ENCODE results near the gene TSPAN18. TPM values are rescaled to one million over a fixed set of nuclear protein-coding genes. Genes with fewer than 3 reads are reported as not detected.

The TSPAN18 gene
- total RNA-seq, 4 donors from 2014 or later = 2.2 to 18.1 (median 3.4) TPM

DNA sequence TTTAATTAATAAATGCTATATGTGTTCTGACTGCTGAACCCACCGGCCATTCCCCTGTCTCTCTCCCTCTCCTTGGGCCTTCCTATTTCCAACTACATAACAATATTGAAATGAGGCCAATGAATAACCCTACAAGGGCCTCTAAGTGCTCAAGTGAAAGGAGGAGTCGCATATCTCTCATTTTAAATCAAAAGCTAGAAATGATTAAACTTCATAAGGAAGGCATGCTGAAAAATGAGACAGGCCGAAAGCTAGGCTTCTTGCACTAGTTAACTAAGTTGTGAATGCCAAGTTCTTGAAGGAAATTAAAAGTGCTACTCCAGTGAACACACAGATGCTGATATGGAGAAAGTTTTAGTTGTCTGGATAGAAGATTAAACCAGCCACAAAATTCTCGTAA lies 109.2 kb downstream of the TSPAN18 start:
- DNase-seq (ENCODE audit: low spot score) (no peak), ATAC-seq (ENCODE audit: low FRiP score) (no peak)
- no peak for TF ChIP-seq CTCF (IDR thresholded peaks at IDR 0.05)

DNA sequence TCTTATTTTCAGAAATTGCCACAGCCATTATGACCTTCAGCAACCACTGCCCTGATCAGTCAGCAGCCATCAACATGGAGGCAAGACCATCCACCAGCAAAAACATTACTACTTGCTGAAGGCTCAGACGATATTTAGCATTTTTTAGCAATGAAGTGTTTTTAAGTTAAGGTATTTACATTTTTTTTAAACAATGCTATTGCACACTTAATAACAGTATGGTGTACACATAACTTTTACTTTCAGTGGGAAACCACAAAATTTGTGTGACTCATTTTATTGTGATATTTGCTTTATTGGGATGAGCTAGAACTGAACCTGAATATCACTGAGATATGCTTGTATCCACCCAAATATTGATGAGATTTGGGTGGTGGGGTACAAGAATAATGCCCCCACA lies 110.9 kb downstream of the TSPAN18 start:
- DNase-seq (ENCODE audit: low spot score) (no peak), ATAC-seq (ENCODE audit: low FRiP score) (no peak)
- no peak for TF ChIP-seq CTCF (IDR thresholded peaks at IDR 0.05)

- no peak for DNase-seq (ENCODE audit: low spot score)
- no peak for ATAC-seq (ENCODE audit: low FRiP score)
- no peak for TF ChIP-seq CTCF (IDR thresholded peaks at IDR 0.05)
These were observed 112.8 kb downstream of the TSPAN18 start for GRCh38 chr11:44839458-44840084.

GRCh38 chr11:44840085-44840478 lies 113.3 kb downstream of the TSPAN18 start:
- no peak for ATAC-seq (ENCODE audit: low FRiP score)
- no peak for DNase-seq (ENCODE audit: low spot score)
- no peak for TF ChIP-seq CTCF (IDR thresholded peaks at IDR 0.05)

DNA sequence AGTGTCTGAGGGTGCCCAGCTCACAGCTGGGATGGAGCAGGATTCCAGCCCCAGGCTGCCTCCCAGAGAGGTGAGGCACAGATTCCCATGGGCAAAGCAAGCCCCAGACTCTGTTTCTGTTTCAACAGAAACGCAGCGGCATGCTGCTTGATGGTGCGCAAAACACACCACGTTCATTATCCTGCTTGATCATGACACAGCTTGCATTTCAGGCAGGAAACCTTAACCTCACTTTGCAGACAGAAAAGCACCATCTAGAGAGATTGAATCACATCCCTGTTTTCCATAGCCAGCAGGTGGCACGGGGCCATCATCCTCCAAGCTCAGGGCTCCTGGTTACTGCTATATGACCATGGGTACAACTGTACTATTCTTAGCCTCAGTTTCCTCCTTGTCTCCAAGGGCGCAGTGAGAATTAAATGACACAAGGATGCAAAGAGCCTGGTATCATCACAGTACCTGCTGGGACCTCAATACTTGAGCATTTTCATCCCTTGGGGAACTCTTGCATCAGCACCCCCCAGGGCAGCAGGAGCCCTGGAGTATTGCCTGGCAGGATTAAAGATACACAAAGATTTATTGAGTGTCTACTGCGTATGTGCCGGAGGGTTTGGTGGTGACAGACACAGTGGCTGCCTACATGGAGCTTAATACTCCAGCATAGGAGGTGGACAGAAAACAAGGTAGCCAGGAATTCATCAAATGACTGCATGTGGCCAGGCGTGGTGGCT lies 113.9 kb downstream of the TSPAN18 start:
- no peak for ATAC-seq (ENCODE audit: low FRiP score)
- no peak for DNase-seq (ENCODE audit: low spot score)
- TF ChIP-seq CTCF (IDR thresholded peaks at IDR 0.05) = no peak

DNA sequence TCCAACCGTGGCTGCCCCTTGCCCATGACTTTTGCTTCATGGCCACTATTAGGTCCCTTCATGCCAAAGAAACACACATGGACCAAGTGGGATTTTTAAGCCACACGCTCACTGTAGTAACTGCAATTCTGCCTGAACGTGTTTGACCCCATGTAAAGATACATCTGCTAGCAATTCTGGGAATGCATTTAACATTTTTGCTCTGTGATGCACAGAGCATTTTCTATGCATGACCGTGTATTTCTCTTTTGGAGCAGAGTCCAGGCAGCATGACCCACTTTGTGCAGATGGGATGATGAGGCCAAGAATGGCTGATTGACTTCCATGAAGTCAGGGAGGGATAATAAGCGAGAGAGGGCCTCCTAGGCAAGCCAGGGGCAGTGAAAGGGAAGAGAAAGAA lies 115.5 kb downstream of the TSPAN18 start:
- TF ChIP-seq CTCF (IDR thresholded peaks at IDR 0.05) = no peak
- ATAC-seq (ENCODE audit: low FRiP score) (peak; percentile 32), DNase-seq (ENCODE audit: low spot score) (no peak)

DNA sequence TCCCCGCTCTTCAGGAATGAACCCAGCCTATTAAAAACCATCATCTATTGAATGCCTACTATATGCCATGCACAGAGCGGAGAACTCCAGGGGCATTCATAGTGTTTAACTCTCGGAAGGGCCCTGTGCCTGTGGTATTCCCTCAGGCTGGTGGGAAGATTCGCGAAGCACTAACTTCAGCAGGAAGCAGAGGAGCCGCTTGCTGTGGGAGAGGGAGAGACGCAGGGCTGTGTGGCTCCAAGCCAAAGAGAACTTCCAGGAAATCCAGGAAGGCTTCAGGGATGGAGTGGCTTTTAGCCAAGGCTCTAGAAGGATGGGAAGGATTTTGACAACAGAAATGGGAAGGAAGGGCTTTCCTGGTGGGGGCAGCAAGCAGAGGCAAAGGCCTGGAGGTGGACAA lies 120.1 kb downstream of the TSPAN18 start:
- no peak for TF ChIP-seq CTCF (IDR thresholded peaks at IDR 0.05)
- DNase-seq (ENCODE audit: low spot score) (no peak), ATAC-seq (ENCODE audit: low FRiP score) (no peak)

Measured in omental fat pad (tissue), 4 donors.